GM06990 (cell line): Measurements from ENCODE around the gene NBEA.
"Not testable (repeated sequence)": the region's sequence is repeated elsewhere in the genome, so short reads cannot be mapped to it uniquely, and the experiment has no call there.

ENCODE experiments used
- DNase-seq: peaks from one replicate; pipeline ENCODE4 v3.0.0-alpha.2; 2011; ENCODE audit not compliant: insufficient read length; ENCODE audit errors: extremely low read depth
- H3K27me3 ChIP-seq: replicated peaks from 2 replicates; pipeline ENCODE4 v1.6.0; 2011; ENCODE audit warnings: low read length; ENCODE audit not compliant: control insufficient read depth, insufficient read depth
- H3K36me3 ChIP-seq: 2 replicates; pipeline ENCODE4 v1.5.1; 2011; ENCODE audit warnings: low read length; ENCODE audit not compliant: control insufficient read depth, insufficient read depth
- H3K4me3 ChIP-seq: replicated peaks from 2 replicates; pipeline ENCODE4 v1.5.1; 2011; ENCODE audit warnings: low read depth, mild to moderate bottlenecking, control low read depth, low read length
- CTCF ChIP-seq: IDR thresholded peaks from 2 replicates; pipeline ENCODE4 v1.5.1; 2011; ENCODE audit warnings: low read length, control low read depth, mild to moderate bottlenecking, inconsistent platforms; ENCODE audit not compliant: insufficient read depth, poor library complexity, severe bottlenecking

The NBEA gene

GRCh38 chr13:34901572-34901971, 40.5 kb upstream of the NBEA start:
- Histone ChIP-seq H3K4me3 (no peak overlapping the region), H3K27me3 (no peaks in the 10 kb centered on the region), H3K36me3 (no peaks in the 10 kb centered on the region)
- no peak for TF ChIP-seq CTCF
- no peak for DNase-seq

- no peak for DNase-seq
- H3K27me3 ChIP-seq, result no peaks in the 10 kb centered on the region
- H3K4me3 ChIP-seq, result no peak overlapping the region
- no peak for TF ChIP-seq CTCF
- H3K36me3 ChIP-seq, result no peaks in the 10 kb centered on the region
Measured at GRCh38 chr13:34911159-34911558, 30.9 kb upstream of the NBEA start.

GRCh38 chr13:34913040-34913439, 29.0 kb upstream of the NBEA start:
- no peak for TF ChIP-seq CTCF
- DNase-seq, result no peak
- H3K27me3 ChIP-seq, result no peaks in the 10 kb centered on the region
- no peak overlapping the region for H3K4me3 ChIP-seq
- no peaks in the 10 kb centered on the region for H3K36me3 ChIP-seq

GRCh38 chr13:34914416-34914815, 27.7 kb upstream of the NBEA start:
- no peaks in the 10 kb centered on the region for H3K27me3 ChIP-seq
- H3K4me3 ChIP-seq, result no peak overlapping the region
- no peak for DNase-seq
- no peak for TF ChIP-seq CTCF
- no peaks in the 10 kb centered on the region for H3K36me3 ChIP-seq

GRCh38 chr13:34926508-34926907, 15.6 kb upstream of the NBEA start:
- Histone ChIP-seq H3K4me3 (no peak overlapping the region), H3K27me3 (no peaks in the 10 kb centered on the region), H3K36me3 (no peaks in the 10 kb centered on the region)
- no peak for TF ChIP-seq CTCF
- no peak for DNase-seq

GRCh38 chr13:34928676-34929075, 13.4 kb upstream of the NBEA start:
- H3K27me3 ChIP-seq, H3K4me3 ChIP-seq, DNase-seq, H3K36me3 ChIP-seq: not testable (repeated sequence)
